Left ventricle myocardium inferior (tissue), 1 donor: ENCODE results near the gene TMEM37. TPM values are rescaled to one million over a fixed set of nuclear protein-coding genes. Genes with fewer than 3 reads are reported as not detected.

Experiments
- DNase-seq: peaks from one replicate; pipeline ENCODE4 v3.0.0-alpha.2; 2020
- H3K27ac ChIP-seq: fragments of 200-600 bp; replicated peaks from 2 replicates; pipeline ENCODE4 v1.8.0; 2021
- H3K27me3 ChIP-seq: fragments of 200-600 bp; 2 replicates; pipeline ENCODE4 v1.8.0; 2021; ENCODE audit warnings: low read depth
- H3K36me3 ChIP-seq: fragments of 200-600 bp; 2 replicates; pipeline ENCODE4 v1.8.0; 2021
- H3K4me1 ChIP-seq: fragments of 200-600 bp; 2 replicates; pipeline ENCODE4 v1.8.0; 2021
- H3K4me3 ChIP-seq: fragments of 200-600 bp; 2 replicates; pipeline ENCODE4 v1.8.0; 2021; ENCODE audit warnings: mild to moderate bottlenecking, moderate library complexity
- H3K9me3 ChIP-seq: fragments of 200-600 bp; replicated peaks from 2 replicates; pipeline ENCODE4 v1.8.0; 2021
- CTCF ChIP-seq: fragments of 200-600 bp; IDR thresholded peaks from 2 replicates; pipeline ENCODE4 v1.8.0; 2021; ENCODE audit warnings: antibody characterized with exemption, mild to moderate bottlenecking, borderline replicate concordance
- intact Hi-C: fragments of 100-400 bp; cut with micrococcal nuclease; formaldehyde crosslinking; loops from one replicate; pipeline ENCODE4 v1.11.0; 2022
- total RNA-seq: library from RNA; stranded (reverse); fragmentation: NEBNext Ultra II Directional; extraction: Animal tissue kit (Norgen Biotek cat#: 25700); gene quantifications from one replicate; pipeline ENCODE4 v1.2.1, GENCODE V29; 2021
- donor health status: DM: no; HTN: yes; CAD: no; lungs with severe emphysema.

Gene TMEM37
- total RNA-seq, 1 donor from 2014 or later, result 2.4 TPM

- Histone ChIP-seq H3K9me3 (no peaks in the 10 kb centered on the region), H3K4me1 (peaks cover 10% of the 10 kb centered on the region), H3K36me3 (no peaks in the 10 kb centered on the region), H3K27me3 (no peaks in the 10 kb centered on the region), H3K4me3 (no peak overlapping the region), H3K27ac (no peak overlapping the region)
- TF ChIP-seq CTCF, result no peak
- DNase-seq, result no peak
- intact Hi-C loops, result no loop called here
Observed at GRCh38 chr2:119424284-119425118, 7.2 kb upstream of the TMEM37 start.

GRCh38 chr2:119425119-119425405 is 6.6 kb upstream of the TMEM37 start:
- no peak for TF ChIP-seq CTCF
- Histone ChIP-seq H3K9me3 (no peaks in the 10 kb centered on the region), H3K27me3 (no peaks in the 10 kb centered on the region), H3K4me1 (peaks cover 10% of the 10 kb centered on the region), H3K27ac (no peak overlapping the region), H3K4me3 (no peak overlapping the region), H3K36me3 (no peaks in the 10 kb centered on the region)
- intact Hi-C loops, result no loop called here
- DNase-seq, result no peak

GRCh38 chr2:119425620-119426395 is 5.8 kb upstream of the TMEM37 start:
- peaks cover 10% of the 10 kb centered on the region for H3K4me1 ChIP-seq
- intact Hi-C loops, result no loop called here
- no peaks in the 10 kb centered on the region for H3K9me3 ChIP-seq
- TF ChIP-seq CTCF, result no peak
- no peaks in the 10 kb centered on the region for H3K36me3 ChIP-seq
- H3K4me3 ChIP-seq, result no peak overlapping the region
- DNase-seq, result no peak
- no peak overlapping the region for H3K27ac ChIP-seq
- H3K27me3 ChIP-seq, result no peaks in the 10 kb centered on the region

GRCh38 chr2:119426396-119426675 is 5.3 kb upstream of the TMEM37 start:
- H3K4me1 ChIP-seq, result peaks cover 13% of the 10 kb centered on the region
- no peak overlapping the region for H3K4me3 ChIP-seq
- TF ChIP-seq CTCF, result no peak
- no peak overlapping the region for H3K27ac ChIP-seq
- DNase-seq, result no peak
- intact Hi-C loops, result no loop called here
- no peaks in the 10 kb centered on the region for H3K36me3 ChIP-seq
- H3K9me3 ChIP-seq, result no peaks in the 10 kb centered on the region
- no peaks in the 10 kb centered on the region for H3K27me3 ChIP-seq

GRCh38 chr2:119426801-119427395 is 4.8 kb upstream of the TMEM37 start:
- Histone ChIP-seq H3K4me1 (peaks cover 18% of the 10 kb centered on the region), H3K27me3 (no peaks in the 10 kb centered on the region), H3K9me3 (no peaks in the 10 kb centered on the region), H3K4me3 (no peak overlapping the region), H3K36me3 (no peaks in the 10 kb centered on the region), H3K27ac (no peak overlapping the region)
- DNase-seq, result no peak
- intact Hi-C loops, result no loop called here
- TF ChIP-seq CTCF, result no peak
